ENCODE results near the gene MIX23.

GRCh38 chr3:122312826-122313225 lies 70.2 kb downstream of the MIX23 start:
- no peak for TF ChIP-seq CTCF (IDR thresholded peaks at IDR 0.05)
- no peak for TF ChIP-seq POLR2A (IDR thresholded peaks at IDR 0.05)

Data from thyroid gland (tissue), 4 donors.